GM12878 (cell line): Measurements from ENCODE around the gene WFDC12. TPM values are rescaled to one million over a fixed set of nuclear protein-coding genes. Genes with fewer than 3 reads are reported as not detected.

Experiments
- ATAC-seq: fragments of 200-7000 bp; cut with Tn5 transposase; 3 replicates; pipeline ENCODE4 v1.9.1; 2020; ENCODE audit warnings: mild to moderate bottlenecking, moderate library complexity
- BruUV-seq: library from RNA; stranded (reverse); fragments of 400-500 nt; replicated peaks from 2 replicates; lab custom pipeline; 2021; lab: Mats Ljungman, UMichigan
- CTCF ChIA-PET: fragments of 300-600 bp; sonication (Branson Sonifier 250); formaldehyde crosslinking; extraction: SDS; loops from one replicate; lab custom pipeline; 2021; ENCODE audit warnings: inconsistent platforms; lab: Yijun Ruan, JAX
- POLR2A ChIA-PET: fragments of 350-600 bp; formaldehyde crosslinking; extraction: SDS; loops from one replicate; lab custom pipeline; 2021; ENCODE audit warnings: inconsistent platforms; lab: Charles Lee
- RAD21 ChIA-PET: fragments of 300-600 bp; sonication (Branson Sonifier 250); formaldehyde crosslinking; loops from one replicate; lab custom pipeline; 2023; ENCODE audit warnings: antibody characterized with exemption; ENCODE audit not compliant: unreplicated experiment; lab: Charles Lee
- SMC1A ChIA-PET: fragments of 300-600 bp; sonication (Branson Sonifier 250); formaldehyde crosslinking; loops from one replicate; lab custom pipeline; 2023; ENCODE audit not compliant: unreplicated experiment, uncharacterized antibody; lab: Charles Lee
- DNase-seq: peaks from one replicate; pipeline ENCODE4 v3.0.0-alpha.2; 2011; ENCODE audit warnings: low read depth, low spot score
- FAIRE-seq: peaks from 3 replicates; lab custom pipeline; 2011; peaks lifted over from hg19 to GRCh38; lab: Jason Lieb, UNC
- H2AFZ ChIP-seq: 2 replicates; pipeline ENCODE4 v1.6.0; 2011; ENCODE audit warnings: low read depth, low read length, control low read depth; ENCODE audit not compliant: control insufficient read depth
- H3K27ac ChIP-seq: 2 replicates; pipeline ENCODE4 v1.5.1; 2011; ENCODE audit warnings: control low read depth; ENCODE audit not compliant: control insufficient read depth, insufficient read depth
- H3K27me3 ChIP-seq, 2 experiments: replicated peaks in 1 of 2; 2 replicates each; pipeline versions ENCODE4 v1.6.0 to v1.6.1; 2011; ENCODE audit warnings: low read length in 1 of 2; ENCODE audit not compliant: control insufficient read depth in 2 of 2, insufficient read depth in 2 of 2
- H3K36me3 ChIP-seq, 2 experiments: 2 replicates each; pipeline ENCODE4 v1.5.1; 2011; ENCODE audit warnings: low read length in 1 of 2; ENCODE audit not compliant: control insufficient read depth in 2 of 2, insufficient read depth in 2 of 2
- H3K4me1 ChIP-seq: 2 replicates; pipeline ENCODE4 v1.6.1; 2011; ENCODE audit warnings: mild to moderate bottlenecking, low read length, moderate library complexity, mixed read lengths; ENCODE audit not compliant: control insufficient read depth, insufficient read depth
- H3K4me2 ChIP-seq: 2 replicates; pipeline ENCODE4 v1.6.0; 2011; ENCODE audit warnings: control low read depth; ENCODE audit not compliant: control insufficient read depth, insufficient read depth
- H3K4me3 ChIP-seq: fragments of 200-600 bp; sonication (generic); 2 replicates; pipeline ENCODE4 v1.5.1; 2016
- H3K79me2 ChIP-seq: 2 replicates; pipeline ENCODE4 v1.6.0; 2011; ENCODE audit warnings: low read length; ENCODE audit not compliant: control insufficient read depth, insufficient read depth
- H3K9ac ChIP-seq: 2 replicates; pipeline ENCODE4 v1.8.0; 2011; ENCODE audit warnings: low read length, control low read depth, mixed read lengths; ENCODE audit not compliant: control insufficient read depth, insufficient read depth
- H3K9me3 ChIP-seq: replicated peaks from 3 replicates; pipeline ENCODE4 v1.5.1; 2011; ENCODE audit warnings: mild to moderate bottlenecking, low read length; ENCODE audit not compliant: control insufficient read depth, insufficient read depth
- H4K20me1 ChIP-seq: 2 replicates; pipeline ENCODE4 v1.6.0; 2011; ENCODE audit not compliant: control insufficient read depth, insufficient read depth
- ATF2 ChIP-seq: IDR thresholded peaks from 2 replicates; pipeline ENCODE4 v1.6.1; 2012; ENCODE audit warnings: low read length, inconsistent platforms
- BCLAF1 ChIP-seq: fragments of 450-650 bp; IDR thresholded peaks from 2 replicates; pipeline ENCODE4 v1.6.1; 2017; ENCODE audit warnings: antibody characterized with exemption, mild to moderate bottlenecking, moderate library complexity
- BRCA1 ChIP-seq: IDR thresholded peaks from 2 replicates; pipeline ENCODE4 v1.6.1; 2011; ENCODE audit warnings: low read depth, low read length, improper control_type of control experiment
- CBFB ChIP-seq: IDR thresholded peaks from 2 replicates; pipeline ENCODE4 v1.6.1; 2016; ENCODE audit warnings: antibody characterized with exemption, low read depth
- JUNB ChIP-seq: IDR thresholded peaks from 2 replicates; pipeline ENCODE4 v1.6.1; 2016; ENCODE audit warnings: antibody characterized with exemption, mild to moderate bottlenecking
- MYB ChIP-seq: fragments of 150-350 bp; IDR thresholded peaks from 2 replicates; pipeline ENCODE4 v1.6.1; 2014; ENCODE audit warnings: mild to moderate bottlenecking, low read depth, low read length, borderline replicate concordance
- NRF1 ChIP-seq: conservative IDR thresholded peaks from 2 replicates; pipeline ENCODE4 v1.6.1; 2011; ENCODE audit warnings: mild to moderate bottlenecking, low read depth, low read length, improper control_type of control experiment
- POLR2A ChIP-seq: IDR thresholded peaks from 2 replicates; pipeline ENCODE4 v1.6.1; 2011; ENCODE audit warnings: low read depth, mild to moderate bottlenecking, low read length
- RB1 ChIP-seq: fragments of 450-650 bp; formaldehyde crosslinking; IDR thresholded peaks from 2 replicates; pipeline ENCODE4 v1.6.1; 2017; ENCODE audit warnings: mild to moderate bottlenecking, borderline replicate concordance
- SUPT20H ChIP-seq: IDR thresholded peaks from 2 replicates; pipeline ENCODE4 v1.6.1; 2011; ENCODE audit warnings: low read depth, mild to moderate bottlenecking, low read length, moderate library complexity, borderline replicate concordance; ENCODE audit not compliant: control insufficient read depth
- YBX1 ChIP-seq: fragments of 450-650 bp; IDR thresholded peaks from 2 replicates; pipeline ENCODE4 v1.6.1; 2016; ENCODE audit warnings: antibody characterized with exemption
- ZNF622 ChIP-seq: fragments of 450-650 bp; IDR thresholded peaks from 2 replicates; pipeline ENCODE4 v1.6.1; 2017; ENCODE audit warnings: mild to moderate bottlenecking, inconsistent platforms
- WGBS: methylation state at CpG from one replicate; pipeline ENCODE4 v1.1.6; 2016; ENCODE audit warnings: low lambda C conversion rate; ENCODE audit not compliant: insufficient replicate concordance, insufficient coverage; ENCODE audit errors: missing lambda C conversion rate; 5-methylcytosine and 5-hydroxymethylcytosine counted together
- in situ Hi-C: fragments of 300-500 bp; cut with MboI; formaldehyde crosslinking; loops from 9 replicates; pipeline ENCODE4 v1.14.3; 2018; ENCODE audit warnings: mixed read lengths
- intact Hi-C: fragments of 100-400 bp; cut with micrococcal nuclease; formaldehyde crosslinking; loops from one replicate; pipeline ENCODE4 v1.14.2; 2022; ENCODE audit not compliant: unreplicated experiment
- polyA plus RNA-seq, 11 experiments: library from polyadenylated mRNA; depleted of rRNA in 4 of 11; unstranded in 6 of 11; stranded (reverse) in 5 of 11; fragments of >200 nt; fragmentation: Nextera tagmentation in 4 of 11; fragmentation: Illumina TruSeq in 1 of 11; extraction: Ambion mirVana in 4 of 11; extraction: Trizol in 1 of 11; gene quantifications; 1 replicate in 1 of 11; 2 replicates in 10 of 11; pipeline versions ENCODE4 v1.2.1 to v1.2.3, GENCODE V29; 2011 to 2016; ENCODE audit warnings: inconsistent platforms in 2 of 11, missing spikeins in 2 of 11, low read depth in 1 of 11
- total RNA-seq, 4 experiments: library from RNA; depleted of rRNA in 3 of 4; stranded (reverse); fragments of >200 nt in 3 of 4; fragmentation: Illumina TruSeq in 1 of 4; extraction: Trizol in 1 of 4; gene quantifications; 2 replicates each; pipeline versions ENCODE4 v1.2.1 to v1.2.3, GENCODE V29; 2013 to 2021

Gene WFDC12
- total and polyA plus RNA-seq, 10 of the 15 experiments (the other 5 are each of a cell fraction or from before 2014, with no cell fraction given): not detected

GRCh38 chr20:45111285-45111684 is 13.0 kb downstream of the WFDC12 start:
- no peak for ATAC-seq
- POLR2A ChIA-PET: no interaction called here
- no peaks in the 10 kb centered on the region for H4K20me1 ChIP-seq
- RAD21 ChIA-PET: interaction anchor here (0.6 to 2.2 kb wide), 7 partner anchors 61 to 425 kb away, joined by 3 to 14 read pairs (median 4); no protein-coding TSS in a partner anchor
- FAIRE-seq: no peak
- H3K4me2 ChIP-seq: no peak overlapping the region
- no peak overlapping the region for H3K27ac ChIP-seq
- WGBS: 51% methylated on average over 11 of the region's 11 CpGs
- H3K27me3 ChIP-seq: peaks cover 0 to 1% of the 10 kb centered on the region in 2 experiments; a peak in 2 of 4 replicates
- H3K4me1 ChIP-seq: no peaks in the 10 kb centered on the region
- intact Hi-C loops: no loop called here
- H2AFZ ChIP-seq: no peak overlapping the region
- CTCF ChIA-PET: interaction anchor here (0.7 to 6.8 kb wide), 17 partner anchors 8 to 181 kb away, joined by 3 to 67 read pairs (median 4); no protein-coding TSS in a partner anchor
- no peak for DNase-seq
- H3K9ac ChIP-seq: no peak overlapping the region
- in situ Hi-C loops: no loop called here
- no TSS peak for BruUV-seq
- H3K36me3 ChIP-seq: no peaks in the 10 kb centered on the region
- no peaks in the 10 kb centered on the region for H3K79me2 ChIP-seq
- H3K4me3 ChIP-seq: no peak overlapping the region
- SMC1A ChIA-PET: interaction anchor here (1.0 to 6.4 kb wide), 6 partner anchors 15 to 100 kb away, joined by 3 to 25 read pairs (median 4); no protein-coding TSS in a partner anchor
- no peaks in the 10 kb centered on the region for H3K9me3 ChIP-seq
- no peak for TF ChIP-seq BRCA1
- no peak for TF ChIP-seq ATF2
- TF ChIP-seq, all 136 proteins: peak for 0

GRCh38 chr20:45110301-45110700 is 14.0 kb downstream of the WFDC12 start:
- Histone ChIP-seq H3K4me1 (no peaks in the 10 kb centered on the region), H3K79me2 (no peaks in the 10 kb centered on the region), H3K27me3 (peaks cover 2 to 3% of the 10 kb centered on the region in 2 experiments; a peak in 3 of 4 replicates), H2AFZ (no peak overlapping the region), H3K9me3 (no peaks in the 10 kb centered on the region), H3K36me3 (no peaks in the 10 kb centered on the region), H3K27ac (no peak overlapping the region), H3K9ac (no peak overlapping the region), H3K4me2 (no peak overlapping the region), H3K4me3 (no peak overlapping the region), H4K20me1 (no peaks in the 10 kb centered on the region)
- ChIA-PET RAD21 (no interaction called here), POLR2A (interaction anchor here (0.5 kb wide), 1 partner anchor 148 kb away, joined by 4 read pairs; no protein-coding TSS in a partner anchor), CTCF (interaction anchor here (0.7 to 6.8 kb wide), 10 partner anchors 11 to 185 kb away, joined by 3 to 67 read pairs (median 8); no protein-coding TSS in a partner anchor), SMC1A (interaction anchor here (1.1 to 6.4 kb wide), 3 partner anchors 61 to 99 kb away, joined by 3 to 25 read pairs (median 14); no protein-coding TSS in a partner anchor)
- BruUV-seq: no TSS peak
- ATAC-seq (no peak), FAIRE-seq (no peak), DNase-seq (no peak)
- intact Hi-C loops: no loop called here
- in situ Hi-C loops: no loop called here
- 58% methylated on average over 11 of the region's 11 CpGs for WGBS
- TF ChIP-seq BCLAF1 (no peak), YBX1 (no peak), JUNB (no peak), SUPT20H (no peak), NRF1 (no peak), ZNF622 (no peak), POLR2A (no peak), MYB (no peak), CBFB (no peak), RB1 (no peak)
